ENCODE data around the gene CREB5.

- TF ChIP-seq CTCF (IDR thresholded peaks at IDR 0.05) (no peak), POLR2A (IDR thresholded peaks at IDR 0.05) (no peak)
Measured at GRCh38 chr7:28530175-28530802, 118.0 kb downstream of the CREB5 start.
